Right lobe of liver (tissue), 4 donors: ENCODE results near the gene TET1.
"Not testable (repeated sequence)": the region's sequence is repeated elsewhere in the genome, so short reads cannot be mapped to it uniquely, and the experiment has no call there.

Experiments used
- POLR2A ChIP-seq: fragments of 450-650 bp; IDR thresholded peaks from one replicate; pipeline ENCODE4 v1.6.1; 2017; ENCODE audit warnings: antibody characterized with exemption, mild to moderate bottlenecking
- TF ChIP-seq, protein P1 (sequence below), 4 donors: fragments of 200-600 bp in 3 of 4; fragments of 450-650 bp in 1 of 4; IDR thresholded peaks; one replicate each; pipeline versions ENCODE4 v1.5.1 to v1.8.0; 2016 to 2022; ENCODE audit warnings: antibody characterized with exemption in 4 of 4, mild to moderate bottlenecking in 2 of 4
- donor health status: DM: no; HTN: no; CAD: no.
- donor health status: DM: no; HTN: no; CAD: no.
- donor health status: DM: no; HTN: yes; CAD: no.

DNA sequence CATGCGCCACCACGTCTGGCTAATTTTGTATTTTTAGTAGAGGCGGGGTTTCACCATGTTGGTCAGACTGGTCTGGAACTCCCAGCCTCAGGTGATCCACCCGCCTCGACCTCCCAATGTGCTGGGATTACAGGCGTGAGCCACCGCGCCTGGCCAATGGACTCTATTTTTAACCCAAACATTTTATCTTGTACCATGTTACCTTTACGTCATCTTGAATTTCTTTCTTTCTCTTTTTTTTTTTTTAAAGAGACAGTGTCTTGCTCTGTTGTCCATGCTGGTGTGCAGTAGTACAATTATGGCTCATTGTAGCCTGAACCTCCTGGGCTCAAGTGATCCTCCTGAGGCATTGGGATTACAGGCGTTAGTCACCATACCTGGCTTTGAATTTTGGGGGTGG is 57.6 kb downstream of the TET1 start:
- not testable (repeated sequence) for TF ChIP-seq POLR2A
- TF ChIP-seq, protein P1, sequence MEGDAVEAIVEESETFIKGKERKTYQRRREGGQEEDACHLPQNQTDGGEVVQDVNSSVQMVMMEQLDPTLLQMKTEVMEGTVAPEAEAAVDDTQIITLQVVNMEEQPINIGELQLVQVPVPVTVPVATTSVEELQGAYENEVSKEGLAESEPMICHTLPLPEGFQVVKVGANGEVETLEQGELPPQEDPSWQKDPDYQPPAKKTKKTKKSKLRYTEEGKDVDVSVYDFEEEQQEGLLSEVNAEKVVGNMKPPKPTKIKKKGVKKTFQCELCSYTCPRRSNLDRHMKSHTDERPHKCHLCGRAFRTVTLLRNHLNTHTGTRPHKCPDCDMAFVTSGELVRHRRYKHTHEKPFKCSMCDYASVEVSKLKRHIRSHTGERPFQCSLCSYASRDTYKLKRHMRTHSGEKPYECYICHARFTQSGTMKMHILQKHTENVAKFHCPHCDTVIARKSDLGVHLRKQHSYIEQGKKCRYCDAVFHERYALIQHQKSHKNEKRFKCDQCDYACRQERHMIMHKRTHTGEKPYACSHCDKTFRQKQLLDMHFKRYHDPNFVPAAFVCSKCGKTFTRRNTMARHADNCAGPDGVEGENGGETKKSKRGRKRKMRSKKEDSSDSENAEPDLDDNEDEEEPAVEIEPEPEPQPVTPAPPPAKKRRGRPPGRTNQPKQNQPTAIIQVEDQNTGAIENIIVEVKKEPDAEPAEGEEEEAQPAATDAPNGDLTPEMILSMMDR (IDR thresholded peaks at IDR 0.05): not testable (repeated sequence)
